Cortex of kidney (tissue), 1 donor: ENCODE results near the gene COQ2.
"Not testable (repeated sequence)": the region's sequence is repeated elsewhere in the genome, so short reads cannot be mapped to it uniquely, and the experiment has no call there.

Experiments used
- DNase-seq: peaks from one replicate; lab custom pipeline; 2025; lab: John Stamatoyannopoulos, UW

COQ2 gene

GRCh38 chr4:83283181-83283580, 1.4 kb downstream of the COQ2 start:
- DNase-seq: no peak

GRCh38 chr4:83282049-83282535, 2.5 kb downstream of the COQ2 start:
- no peak for DNase-seq

- no peak for DNase-seq
Observed at GRCh38 chr4:83281307-83281706, 3.3 kb downstream of the COQ2 start.

- DNase-seq: no peak
Observed at GRCh38 chr4:83276299-83277040, 8.1 kb downstream of the COQ2 start.

GRCh38 chr4:83273926-83274325, 10.7 kb downstream of the COQ2 start:
- not testable (repeated sequence) for DNase-seq

GRCh38 chr4:83272900-83273299, 11.7 kb downstream of the COQ2 start:
- DNase-seq: no peak

- DNase-seq: no peak
Observed at GRCh38 chr4:83269256-83269655, 15.3 kb downstream of the COQ2 start.

GRCh38 chr4:83268491-83268890, 16.1 kb downstream of the COQ2 start:
- no peak for DNase-seq

GRCh38 chr4:83267830-83268475, 16.6 kb downstream of the COQ2 start:
- no peak for DNase-seq

- DNase-seq: no peak
Observed at GRCh38 chr4:83267121-83267829, 17.3 kb downstream of the COQ2 start.

GRCh38 chr4:83266689-83267088, 17.9 kb downstream of the COQ2 start:
- no peak for DNase-seq

- no peak for DNase-seq
Observed at GRCh38 chr4:83263106-83263505, 21.5 kb downstream of the COQ2 start.

GRCh38 chr4:83262682-83263081, 21.9 kb downstream of the COQ2 start:
- no peak for DNase-seq

GRCh38 chr4:83261307-83261706, 23.3 kb downstream of the COQ2 start:
- DNase-seq: no peak

GRCh38 chr4:83259586-83259985, 25.0 kb downstream of the COQ2 start:
- DNase-seq: no peak

GRCh38 chr4:83258461-83258860, 26.1 kb downstream of the COQ2 start:
- DNase-seq: no peak

GRCh38 chr4:83257811-83258210, 26.8 kb downstream of the COQ2 start:
- no peak for DNase-seq

GRCh38 chr4:83255584-83255983, 29.0 kb downstream of the COQ2 start:
- no peak for DNase-seq

GRCh38 chr4:83252782-83253405, 31.7 kb downstream of the COQ2 start:
- DNase-seq: no peak

GRCh38 chr4:83251447-83251830, 33.2 kb downstream of the COQ2 start:
- DNase-seq: no peak

GRCh38 chr4:83250687-83251446, 33.7 kb downstream of the COQ2 start:
- no peak for DNase-seq

- DNase-seq: no peak
Observed at GRCh38 chr4:83248486-83248885, 36.1 kb downstream of the COQ2 start.
